SK-N-SH treated with all-trans-retinoic acid at 6 μM for 48 hours (cell line): ENCODE measurements around the gene MOXD1.

Experiments
- ARNTL ChIP-seq: fragments of 450-650 bp; formaldehyde crosslinking; IDR thresholded peaks from 2 replicates; pipeline ENCODE4 v1.5.0; 2020; ENCODE audit warnings: low read depth, mild to moderate bottlenecking, moderate library complexity, borderline replicate concordance
- CREB5 ChIP-seq: fragments of 250-450 bp; sonication (Bioruptor Pico); IDR thresholded peaks from 2 replicates; pipeline ENCODE4 v1.5.1; 2020; ENCODE audit warnings: low read depth, mild to moderate bottlenecking, moderate library complexity
- CSDC2 ChIP-seq: fragments of 250-450 bp; sonication (Bioruptor Pico); IDR thresholded peaks from 2 replicates; pipeline ENCODE4 v1.5.0; 2020; ENCODE audit warnings: mild to moderate bottlenecking, moderate library complexity
- GLIS3 ChIP-seq: fragments of 250-450 bp; sonication (Bioruptor Pico); IDR thresholded peaks from 2 replicates; pipeline ENCODE4 v1.5.0; 2020; ENCODE audit warnings: mild to moderate bottlenecking, moderate library complexity
- ISL1 ChIP-seq: fragments of 250-450 bp; sonication (Bioruptor Pico); IDR thresholded peaks from 2 replicates; pipeline ENCODE4 v2.1.2; 2022; ENCODE audit warnings: mild to moderate bottlenecking, moderate library complexity
- TCF4 ChIP-seq: fragments of 250-450 bp; sonication (Bioruptor Pico); IDR thresholded peaks from 2 replicates; pipeline ENCODE4 v1.8.0; 2021; ENCODE audit warnings: mild to moderate bottlenecking, moderate library complexity, borderline replicate concordance
- ZC3H10 ChIP-seq: fragments of 250-450 bp; sonication (Bioruptor Pico); IDR thresholded peaks from 2 replicates; pipeline ENCODE4 v1.5.1; 2021; ENCODE audit warnings: mild to moderate bottlenecking, moderate library complexity
- ZFP30 ChIP-seq: fragments of 450-650 bp; formaldehyde crosslinking; IDR thresholded peaks from 2 replicates; pipeline ENCODE4 v1.5.0; 2022; ENCODE audit warnings: mild to moderate bottlenecking, moderate library complexity
- ZNF565 ChIP-seq: fragments of 450-650 bp; formaldehyde crosslinking; conservative IDR thresholded peaks from 2 replicates; pipeline ENCODE4 v1.5.0; 2020; ENCODE audit warnings: low read depth, mild to moderate bottlenecking, moderate library complexity
- ZNF8 ChIP-seq: fragments of 450-650 bp; formaldehyde crosslinking; IDR thresholded peaks from 2 replicates; pipeline ENCODE4 v1.5.0; 2020; ENCODE audit warnings: mild to moderate bottlenecking, moderate library complexity
- TF ChIP-seq, protein P1 (sequence below): fragments of 250-450 bp; sonication (Bioruptor Pico); IDR thresholded peaks from 2 replicates; pipeline ENCODE4 v1.8.0; 2020; ENCODE audit warnings: mild to moderate bottlenecking, moderate library complexity, borderline replicate concordance
- TF ChIP-seq, protein P2 (sequence below): fragments of 250-450 bp; sonication (Bioruptor Pico); IDR thresholded peaks from 2 replicates; pipeline ENCODE4 v1.5.1; 2021; ENCODE audit warnings: mild to moderate bottlenecking, moderate library complexity
- TF ChIP-seq, protein P3 (sequence below): fragments of 250-450 bp; sonication (Bioruptor Pico); IDR thresholded peaks from 2 replicates; pipeline ENCODE4 v1.5.0; 2020; ENCODE audit warnings: mild to moderate bottlenecking, moderate library complexity

DNA sequence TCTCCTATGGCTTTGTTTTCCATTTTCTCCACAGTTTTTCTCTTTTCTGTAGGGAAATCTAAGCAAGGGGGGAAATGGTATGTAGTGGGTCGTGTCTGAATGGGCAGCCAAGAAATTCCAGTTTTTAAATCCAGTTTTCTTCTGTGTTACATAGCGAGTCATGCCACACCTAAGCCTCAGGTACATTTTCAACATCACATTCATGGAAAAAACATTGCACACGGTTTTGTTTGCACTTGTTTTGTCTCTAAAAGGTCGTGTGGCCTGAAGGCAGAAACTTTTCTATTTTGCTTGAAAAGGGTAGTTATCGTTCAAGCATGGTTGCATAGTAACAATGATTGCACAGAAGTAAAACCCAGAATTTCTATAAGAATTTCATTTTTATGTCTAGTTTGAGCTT, 70.5 kb downstream of the MOXD1 start:
- TF ChIP-seq ZFP30: no peak
- no peak for TF ChIP-seq CREB5 (CRISPR knock-in tag)
- TF ChIP-seq ARNTL (CRISPR knock-in tag): no peak
- TF ChIP-seq TCF4: no peak
- TF ChIP-seq, protein P1, sequence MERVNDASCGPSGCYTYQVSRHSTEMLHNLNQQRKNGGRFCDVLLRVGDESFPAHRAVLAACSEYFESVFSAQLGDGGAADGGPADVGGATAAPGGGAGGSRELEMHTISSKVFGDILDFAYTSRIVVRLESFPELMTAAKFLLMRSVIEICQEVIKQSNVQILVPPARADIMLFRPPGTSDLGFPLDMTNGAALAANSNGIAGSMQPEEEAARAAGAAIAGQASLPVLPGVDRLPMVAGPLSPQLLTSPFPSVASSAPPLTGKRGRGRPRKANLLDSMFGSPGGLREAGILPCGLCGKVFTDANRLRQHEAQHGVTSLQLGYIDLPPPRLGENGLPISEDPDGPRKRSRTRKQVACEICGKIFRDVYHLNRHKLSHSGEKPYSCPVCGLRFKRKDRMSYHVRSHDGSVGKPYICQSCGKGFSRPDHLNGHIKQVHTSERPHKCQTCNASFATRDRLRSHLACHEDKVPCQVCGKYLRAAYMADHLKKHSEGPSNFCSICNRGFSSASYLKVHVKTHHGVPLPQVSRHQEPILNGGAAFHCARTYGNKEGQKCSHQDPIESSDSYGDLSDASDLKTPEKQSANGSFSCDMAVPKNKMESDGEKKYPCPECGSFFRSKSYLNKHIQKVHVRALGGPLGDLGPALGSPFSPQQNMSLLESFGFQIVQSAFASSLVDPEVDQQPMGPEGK (CRISPR knock-in tag): no peak
- no peak for TF ChIP-seq ZNF565 (CRISPR knock-in tag)
- no peak for TF ChIP-seq ISL1 (CRISPR knock-in tag)
- TF ChIP-seq CSDC2 (CRISPR knock-in tag): no peak
- no peak for TF ChIP-seq GLIS3 (CRISPR knock-in tag)
- TF ChIP-seq ZNF8 (CRISPR knock-in tag): no peak
- TF ChIP-seq, protein P2, sequence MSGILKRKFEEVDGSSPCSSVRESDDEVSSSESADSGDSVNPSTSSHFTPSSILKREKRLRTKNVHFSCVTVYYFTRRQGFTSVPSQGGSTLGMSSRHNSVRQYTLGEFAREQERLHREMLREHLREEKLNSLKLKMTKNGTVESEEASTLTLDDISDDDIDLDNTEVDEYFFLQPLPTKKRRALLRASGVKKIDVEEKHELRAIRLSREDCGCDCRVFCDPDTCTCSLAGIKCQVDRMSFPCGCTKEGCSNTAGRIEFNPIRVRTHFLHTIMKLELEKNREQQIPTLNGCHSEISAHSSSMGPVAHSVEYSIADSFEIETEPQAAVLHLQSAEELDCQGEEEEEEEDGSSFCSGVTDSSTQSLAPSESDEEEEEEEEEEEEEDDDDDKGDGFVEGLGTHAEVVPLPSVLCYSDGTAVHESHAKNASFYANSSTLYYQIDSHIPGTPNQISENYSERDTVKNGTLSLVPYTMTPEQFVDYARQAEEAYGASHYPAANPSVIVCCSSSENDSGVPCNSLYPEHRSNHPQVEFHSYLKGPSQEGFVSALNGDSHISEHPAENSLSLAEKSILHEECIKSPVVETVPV (CRISPR knock-in tag): no peak
- TF ChIP-seq, protein P3, sequence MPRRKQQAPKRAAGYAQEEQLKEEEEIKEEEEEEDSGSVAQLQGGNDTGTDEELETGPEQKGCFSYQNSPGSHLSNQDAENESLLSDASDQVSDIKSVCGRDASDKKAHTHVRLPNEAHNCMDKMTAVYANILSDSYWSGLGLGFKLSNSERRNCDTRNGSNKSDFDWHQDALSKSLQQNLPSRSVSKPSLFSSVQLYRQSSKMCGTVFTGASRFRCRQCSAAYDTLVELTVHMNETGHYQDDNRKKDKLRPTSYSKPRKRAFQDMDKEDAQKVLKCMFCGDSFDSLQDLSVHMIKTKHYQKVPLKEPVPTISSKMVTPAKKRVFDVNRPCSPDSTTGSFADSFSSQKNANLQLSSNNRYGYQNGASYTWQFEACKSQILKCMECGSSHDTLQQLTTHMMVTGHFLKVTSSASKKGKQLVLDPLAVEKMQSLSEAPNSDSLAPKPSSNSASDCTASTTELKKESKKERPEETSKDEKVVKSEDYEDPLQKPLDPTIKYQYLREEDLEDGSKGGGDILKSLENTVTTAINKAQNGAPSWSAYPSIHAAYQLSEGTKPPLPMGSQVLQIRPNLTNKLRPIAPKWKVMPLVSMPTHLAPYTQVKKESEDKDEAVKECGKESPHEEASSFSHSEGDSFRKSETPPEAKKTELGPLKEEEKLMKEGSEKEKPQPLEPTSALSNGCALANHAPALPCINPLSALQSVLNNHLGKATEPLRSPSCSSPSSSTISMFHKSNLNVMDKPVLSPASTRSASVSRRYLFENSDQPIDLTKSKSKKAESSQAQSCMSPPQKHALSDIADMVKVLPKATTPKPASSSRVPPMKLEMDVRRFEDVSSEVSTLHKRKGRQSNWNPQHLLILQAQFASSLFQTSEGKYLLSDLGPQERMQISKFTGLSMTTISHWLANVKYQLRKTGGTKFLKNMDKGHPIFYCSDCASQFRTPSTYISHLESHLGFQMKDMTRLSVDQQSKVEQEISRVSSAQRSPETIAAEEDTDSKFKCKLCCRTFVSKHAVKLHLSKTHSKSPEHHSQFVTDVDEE (CRISPR knock-in tag): no peak
- no peak for TF ChIP-seq ZC3H10
